Kidney epithelial cell (primary cell): ENCODE results near the gene POMT2. TPM values are rescaled to one million over a fixed set of nuclear protein-coding genes. Genes with fewer than 3 reads are reported as not detected.

Experiments
- DNase-seq: peaks from one replicate; pipeline ENCODE4 v3.0.0-alpha.2; 2010; ENCODE audit warnings: low read depth
- H3K27me3 ChIP-seq: 2 replicates; pipeline ENCODE4 v1.6.0; 2011; ENCODE audit warnings: low read length; ENCODE audit not compliant: control insufficient read depth, insufficient read depth
- H3K36me3 ChIP-seq: 2 replicates; pipeline ENCODE4 v1.5.1; 2011; ENCODE audit warnings: low read length; ENCODE audit not compliant: control insufficient read depth, insufficient read depth
- H3K4me3 ChIP-seq: 2 replicates; pipeline ENCODE4 v1.5.1; 2011; ENCODE audit warnings: low read depth, mild to moderate bottlenecking, control low read depth, low read length
- total RNA-seq: library from RNA; depleted of rRNA; stranded (reverse); fragments of >200 nt; gene quantifications from 2 replicates; pipeline ENCODE4 v1.2.3, GENCODE V29; 2015
- TF ChIP-seq, protein P1 (sequence below): IDR thresholded peaks from 2 replicates; pipeline ENCODE4 v1.5.1; 2011; ENCODE audit warnings: mild to moderate bottlenecking, moderate library complexity, low read length, control low read depth, inconsistent platforms; ENCODE audit not compliant: insufficient read depth, poor library complexity, severe bottlenecking

The POMT2 gene
- total RNA-seq, 1 donor from 2014 or later: 21.5 TPM

DNA sequence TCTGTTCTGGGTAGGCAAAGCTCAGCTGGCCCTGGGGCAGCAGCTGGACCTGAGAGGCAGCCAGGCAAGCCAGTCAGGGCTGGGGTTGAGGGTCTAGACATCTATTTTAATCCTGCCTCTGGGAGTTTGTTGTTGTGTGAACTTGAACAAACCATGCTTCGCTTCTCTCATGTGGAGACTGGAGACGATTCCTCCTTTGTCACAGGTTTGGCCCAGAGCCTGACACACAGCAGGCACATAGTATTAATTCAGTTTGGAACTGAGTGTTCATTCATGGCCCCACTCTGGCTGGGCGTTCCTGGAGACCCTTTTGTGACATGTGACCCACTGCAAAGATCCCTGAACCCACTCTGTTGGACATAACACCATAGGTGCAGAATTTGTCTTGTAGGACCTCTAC lies 89.0 kb downstream of the POMT2 start:
- DNase-seq: no peak
- no peaks in the 10 kb centered on the region for H3K36me3 ChIP-seq
- H3K4me3 ChIP-seq: no peak overlapping the region
- TF ChIP-seq, protein P1, sequence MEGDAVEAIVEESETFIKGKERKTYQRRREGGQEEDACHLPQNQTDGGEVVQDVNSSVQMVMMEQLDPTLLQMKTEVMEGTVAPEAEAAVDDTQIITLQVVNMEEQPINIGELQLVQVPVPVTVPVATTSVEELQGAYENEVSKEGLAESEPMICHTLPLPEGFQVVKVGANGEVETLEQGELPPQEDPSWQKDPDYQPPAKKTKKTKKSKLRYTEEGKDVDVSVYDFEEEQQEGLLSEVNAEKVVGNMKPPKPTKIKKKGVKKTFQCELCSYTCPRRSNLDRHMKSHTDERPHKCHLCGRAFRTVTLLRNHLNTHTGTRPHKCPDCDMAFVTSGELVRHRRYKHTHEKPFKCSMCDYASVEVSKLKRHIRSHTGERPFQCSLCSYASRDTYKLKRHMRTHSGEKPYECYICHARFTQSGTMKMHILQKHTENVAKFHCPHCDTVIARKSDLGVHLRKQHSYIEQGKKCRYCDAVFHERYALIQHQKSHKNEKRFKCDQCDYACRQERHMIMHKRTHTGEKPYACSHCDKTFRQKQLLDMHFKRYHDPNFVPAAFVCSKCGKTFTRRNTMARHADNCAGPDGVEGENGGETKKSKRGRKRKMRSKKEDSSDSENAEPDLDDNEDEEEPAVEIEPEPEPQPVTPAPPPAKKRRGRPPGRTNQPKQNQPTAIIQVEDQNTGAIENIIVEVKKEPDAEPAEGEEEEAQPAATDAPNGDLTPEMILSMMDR: no peak
- no peaks in the 10 kb centered on the region for H3K27me3 ChIP-seq

DNA sequence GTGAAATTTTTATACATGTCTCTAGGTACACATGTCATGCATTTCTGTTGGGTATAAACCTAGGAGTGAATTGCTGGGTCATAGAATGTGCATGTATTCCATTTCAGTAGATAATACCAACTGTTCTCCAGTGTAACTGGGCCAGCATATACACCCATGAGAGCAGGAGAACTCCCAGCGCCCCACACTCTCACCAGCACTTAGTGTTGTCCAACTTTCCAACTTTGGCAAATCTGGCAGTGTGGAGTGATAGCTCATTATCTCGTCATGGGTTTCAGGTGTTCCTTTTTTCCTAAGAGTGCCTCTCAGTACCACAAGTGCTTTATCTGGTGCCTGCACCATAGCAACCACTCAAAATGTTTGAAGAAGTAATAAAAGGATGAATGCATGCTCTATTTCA lies 89.8 kb downstream of the POMT2 start:
- TF ChIP-seq, protein P1: no peak

DNA sequence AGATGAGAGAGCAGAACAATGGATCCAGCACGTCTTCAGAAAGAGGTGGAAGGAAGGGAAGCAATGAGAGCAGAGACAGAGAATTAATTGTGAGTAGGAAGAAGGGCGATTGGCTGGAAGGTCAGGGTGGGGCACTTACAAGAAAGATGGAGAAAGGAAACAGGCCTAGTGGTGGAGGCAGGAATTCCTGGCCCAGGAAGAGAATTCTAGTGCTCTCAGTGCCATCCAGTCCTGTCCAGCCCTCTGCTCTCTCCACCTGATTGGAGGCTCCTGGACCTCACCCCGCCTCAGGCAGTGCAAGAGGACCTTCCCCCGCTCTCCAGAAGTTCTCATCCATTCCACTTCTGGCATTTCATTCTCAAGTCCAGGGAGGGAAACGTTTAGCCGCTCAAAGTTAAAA lies 92.6 kb downstream of the POMT2 start:
- no peak for DNase-seq
- no peaks in the 10 kb centered on the region for H3K36me3 ChIP-seq
- no peak overlapping the region for H3K4me3 ChIP-seq
- no peaks in the 10 kb centered on the region for H3K27me3 ChIP-seq
- TF ChIP-seq, protein P1: no peak

More for the DNA sequence above, 89.8 kb downstream of the POMT2 start:
- Histone ChIP-seq H3K4me3 (no peak overlapping the region), H3K27me3 (no peaks in the 10 kb centered on the region), H3K36me3 (no peaks in the 10 kb centered on the region)
- DNase-seq: no peak

DNA sequence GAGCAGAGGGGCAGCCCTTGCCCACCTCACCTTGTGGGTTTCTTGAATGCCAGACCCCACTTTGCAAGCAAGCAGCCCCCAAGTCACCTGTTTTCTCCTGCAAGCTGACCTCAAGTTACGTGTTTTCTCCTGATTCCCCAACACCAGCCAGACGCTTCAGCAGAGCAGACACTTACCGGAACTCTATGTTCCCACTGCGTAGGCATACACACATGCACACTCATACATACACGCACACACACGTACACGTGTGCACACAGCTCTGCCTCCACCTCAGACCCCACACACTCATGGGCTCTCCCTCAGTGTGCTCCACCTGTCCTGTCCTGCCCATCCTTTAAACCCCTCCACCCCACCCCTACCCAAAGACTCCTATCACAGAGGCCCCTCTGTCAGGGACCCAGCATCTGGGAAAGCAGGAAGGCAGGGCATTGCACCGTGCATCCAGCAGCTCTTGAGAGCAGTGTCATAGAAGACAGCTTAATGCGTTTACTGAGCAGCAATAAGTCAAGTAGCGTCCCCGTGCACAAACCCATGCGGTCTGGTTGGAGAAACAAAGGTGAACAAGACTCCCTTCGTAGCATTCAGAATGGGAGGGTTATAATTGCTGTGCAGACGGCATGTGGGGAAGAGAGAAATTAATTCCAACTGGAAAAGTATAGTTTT lies 94.7 kb downstream of the POMT2 start:
- TF ChIP-seq, protein P1: no peak
- H3K4me3 ChIP-seq: no peak overlapping the region
- DNase-seq: no peak
- H3K36me3 ChIP-seq: no peaks in the 10 kb centered on the region
- no peaks in the 10 kb centered on the region for H3K27me3 ChIP-seq

DNA sequence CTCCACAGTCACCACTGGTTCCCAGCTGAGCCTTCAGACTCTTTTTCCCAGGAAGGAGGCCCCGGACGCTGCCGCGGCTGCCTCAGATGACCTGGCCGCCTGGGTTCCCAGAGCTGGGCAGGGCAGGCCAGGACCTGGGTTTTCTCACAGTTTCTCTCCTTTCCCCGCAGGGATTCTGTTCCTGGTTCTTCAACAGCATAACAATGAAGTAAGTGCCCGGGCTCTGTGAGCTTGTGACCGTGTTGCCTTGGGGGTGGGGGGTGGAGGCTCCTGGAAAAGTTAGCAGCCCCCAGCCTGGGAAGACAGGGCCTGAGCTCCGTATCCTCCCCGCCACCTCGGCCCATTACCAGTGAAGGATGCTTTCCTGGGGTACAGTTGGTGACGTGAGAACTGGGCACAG lies 95.4 kb downstream of the POMT2 start:
- TF ChIP-seq, protein P1: no peak
- no peak for DNase-seq
- no peak overlapping the region for H3K4me3 ChIP-seq

More for the DNA sequence above, 95.4 kb downstream of the POMT2 start:
- H3K27me3 ChIP-seq: no peaks in the 10 kb centered on the region
- H3K36me3 ChIP-seq: no peaks in the 10 kb centered on the region

Other genes with a start within 250 kb of the POMT2 start
- 13.6 and 15.9 TPM in 2 replicates for gene CIPC, start 222.6 kb downstream of the POMT2 start, total RNA-seq
- gene ZDHHC22, start 179.1 kb downstream of the POMT2 start, total RNA-seq: 0.21 TPM in 1 of 2 replicates, not detected in the other
- 0.62 and 1.1 TPM in 2 replicates for gene TMEM63C, start 139.1 kb downstream of the POMT2 start, total RNA-seq
- not detected in 2 replicates for gene NGB, start 49.7 kb downstream of the POMT2 start, total RNA-seq
- gene GSTZ1, start 153 bp upstream of the POMT2 start, total RNA-seq: 37.2 and 48.0 TPM in 2 replicates
- gene TMED8, start 56.2 kb upstream of the POMT2 start, total RNA-seq: 9.7 and 10.9 TPM in 2 replicates
- 1.9 and 15.5 TPM in 2 replicates for gene SAMD15, start 56.5 kb upstream of the POMT2 start, total RNA-seq
- 0.04 and 0.82 TPM in 2 replicates for gene NOXRED1, start 102.6 kb upstream of the POMT2 start, total RNA-seq
- gene VIPAS39, start 136.7 kb upstream of the POMT2 start, total RNA-seq: 21.1 and 23.4 TPM in 2 replicates
- gene AHSA1, start 137.2 kb upstream of the POMT2 start, total RNA-seq: 104 and 109 TPM in 2 replicates
- 0.13 and 1.2 TPM in 2 replicates for gene ISM2, start 177.9 kb upstream of the POMT2 start, total RNA-seq